Raji (cell line): ENCODE measurements around the gene YWHAQ.

Experiments
- POLR2A ChIP-seq: IDR thresholded peaks from 2 replicates; pipeline ENCODE4 v1.6.1; 2011; ENCODE audit warnings: low read depth, low read length, control low read depth; ENCODE audit not compliant: insufficient read depth

Gene YWHAQ

DNA sequence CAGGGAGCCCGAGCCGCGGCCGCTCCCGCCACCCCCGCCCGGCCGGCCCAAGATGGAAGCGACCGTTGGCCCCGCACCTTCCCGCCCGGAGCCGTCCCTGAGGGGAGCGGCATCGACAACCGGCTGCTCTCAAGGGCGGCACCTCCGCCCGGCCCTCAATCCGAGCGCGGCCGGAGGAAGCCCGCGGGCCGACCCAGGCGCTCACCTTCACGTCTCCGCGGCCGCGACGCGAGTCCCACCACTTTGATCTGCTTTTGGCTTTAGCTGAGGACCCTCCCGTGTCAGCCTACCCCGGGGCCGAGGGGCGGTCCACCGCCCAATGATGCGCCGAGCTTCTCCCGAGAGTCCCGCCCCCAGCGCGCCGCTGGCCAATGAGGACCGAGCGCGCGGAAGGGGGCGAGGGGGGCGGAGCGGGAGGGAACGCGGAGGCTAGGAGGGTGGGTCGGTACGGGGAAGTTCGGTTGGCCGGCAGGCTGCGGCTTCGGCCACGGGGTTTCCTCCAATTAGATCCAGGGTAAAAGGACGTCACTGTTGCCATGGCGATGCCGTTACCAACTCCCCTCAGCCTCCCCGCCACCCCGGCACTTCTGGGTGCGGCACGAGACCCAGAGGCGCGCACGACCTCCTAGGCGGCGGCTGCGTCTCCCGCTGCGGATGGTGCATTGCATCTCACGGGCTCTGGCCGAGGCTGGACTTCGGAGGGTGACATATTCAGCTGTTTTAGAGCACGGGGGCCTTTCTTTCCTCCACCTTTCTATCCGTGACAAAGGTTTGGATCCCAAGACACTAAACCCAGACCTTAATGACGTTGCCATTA is at the start of gene YWHAQ:
YWHAQ (minus strand) TSS at position 262 of the 817 bp plus-strand sequence. CDS start 545 bp downstream, outside the sequence.
- TF ChIP-seq POLR2A, result peak; percentile 94

GRCh38 chr2:9680082-9680481 is 49.3 kb upstream of the YWHAQ start:
- no peak for TF ChIP-seq POLR2A

DNA sequence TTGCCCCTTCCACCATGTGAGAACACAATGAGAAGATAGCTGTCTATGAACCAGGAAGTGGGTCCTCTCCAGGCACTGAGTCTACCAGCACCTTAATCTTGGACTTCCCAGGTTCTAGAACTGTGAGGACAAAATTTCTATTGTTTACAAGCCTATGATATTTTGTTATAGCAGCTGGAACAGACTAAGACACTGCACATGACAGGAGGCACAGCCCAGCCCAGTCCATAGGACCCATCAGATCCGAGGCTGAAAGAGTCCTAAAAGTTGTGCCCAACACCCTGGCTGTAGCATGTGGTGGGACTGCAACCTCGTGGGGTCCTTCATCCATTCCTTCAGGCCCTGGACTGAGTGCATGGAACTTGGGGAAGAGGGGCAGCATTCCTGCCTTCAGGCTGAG is 48.4 kb upstream of the YWHAQ start:
- no peak for TF ChIP-seq POLR2A

DNA sequence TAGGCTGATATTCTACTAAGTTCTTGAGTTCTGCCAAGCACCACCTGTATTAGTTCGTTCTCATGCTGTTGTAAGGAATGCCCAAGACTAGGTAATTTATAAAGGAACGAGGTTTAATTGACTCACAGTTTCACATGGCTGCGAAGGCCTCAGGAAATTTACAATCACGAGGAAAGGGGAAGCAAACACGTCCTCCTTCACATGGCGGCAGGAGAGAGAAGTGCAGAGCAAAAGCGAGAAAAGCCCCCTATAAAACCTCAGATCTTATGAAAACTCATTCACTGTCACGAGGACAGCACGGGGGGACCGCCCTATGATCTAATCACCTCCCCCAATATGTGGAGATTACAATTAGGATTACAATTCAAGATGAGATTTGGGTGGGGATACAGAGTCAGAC is 47.7 kb upstream of the YWHAQ start:
- no peak for TF ChIP-seq POLR2A

DNA sequence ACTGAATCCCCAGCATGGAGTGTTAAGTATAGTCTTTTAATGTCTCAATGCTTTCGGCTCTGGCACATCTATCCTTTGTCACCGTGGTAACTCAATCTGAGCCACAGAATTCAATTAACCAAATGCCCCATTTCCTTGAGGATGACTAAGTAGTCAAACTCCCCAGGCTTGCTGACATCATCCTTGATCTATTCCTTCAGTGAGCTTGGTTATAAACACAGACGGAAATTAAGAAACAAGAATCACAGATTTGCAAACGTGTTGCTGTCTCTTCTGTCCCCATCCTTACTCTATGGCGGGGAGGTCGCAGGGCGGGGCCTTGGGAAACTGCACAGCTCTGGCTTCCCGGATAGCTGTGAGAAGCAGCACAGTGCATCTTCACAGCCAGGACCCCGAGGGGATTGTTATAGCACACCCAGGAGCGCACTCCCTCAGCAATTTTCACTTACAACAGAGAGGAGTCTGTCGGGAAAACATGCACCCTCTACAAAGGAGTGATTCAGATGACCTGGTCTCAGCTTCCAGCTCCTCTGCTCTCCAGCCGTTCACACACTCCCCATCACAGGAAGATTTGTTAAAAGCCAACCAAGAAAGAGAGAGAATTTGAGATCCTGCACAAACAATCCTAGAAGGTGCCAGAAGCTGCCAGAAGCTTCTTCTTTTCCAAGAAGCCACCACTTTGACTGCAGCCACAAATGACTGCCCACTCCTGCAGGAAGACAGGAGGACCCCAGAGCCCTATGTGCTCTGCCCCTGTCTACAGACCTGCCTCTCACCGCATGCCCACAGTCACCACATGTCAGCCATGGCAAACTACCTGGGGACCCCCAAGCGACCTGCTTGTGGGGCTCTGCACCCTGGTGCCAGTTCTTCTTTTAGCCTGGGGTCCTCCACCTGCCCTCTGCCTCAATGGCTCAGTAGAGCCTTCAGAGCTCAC is 44.9 kb upstream of the YWHAQ start:
- TF ChIP-seq POLR2A, result no peak

- TF ChIP-seq POLR2A, result no peak
These were observed 44.2 kb upstream of the YWHAQ start for GRCh38 chr2:9674891-9675414.

DNA sequence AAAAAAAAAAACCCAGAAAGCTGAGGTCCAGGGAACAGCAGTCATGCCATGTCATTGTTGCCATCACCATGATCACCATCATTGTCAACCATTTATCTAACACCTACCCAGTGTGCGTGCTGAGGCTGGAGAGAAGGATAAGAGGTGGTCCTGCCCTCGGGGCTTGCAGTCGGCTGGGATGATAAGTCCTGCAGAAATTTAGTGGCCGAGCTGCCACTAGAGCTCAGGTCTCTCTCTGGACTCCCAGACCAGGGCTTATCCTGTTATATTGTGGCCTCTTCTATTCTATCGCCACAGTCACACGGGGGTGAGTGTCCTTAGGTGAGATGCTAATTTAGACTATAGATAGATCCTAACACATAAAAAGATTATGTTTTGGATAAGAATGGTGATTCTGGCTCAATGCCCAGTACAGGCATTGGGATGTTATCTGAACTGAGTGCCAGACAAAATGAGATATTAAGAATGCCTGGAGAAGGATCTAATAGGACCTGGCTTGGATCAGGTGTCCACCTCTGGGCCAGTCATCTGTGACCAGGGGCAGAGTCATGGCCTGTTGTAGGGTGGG is 43.2 kb upstream of the YWHAQ start:
- no peak for TF ChIP-seq POLR2A

- no peak for TF ChIP-seq POLR2A
These were observed 38.0 kb upstream of the YWHAQ start for GRCh38 chr2:9668687-9669345.

GRCh38 chr2:9667826-9668225 is 37.0 kb upstream of the YWHAQ start:
- TF ChIP-seq POLR2A, result no peak

DNA sequence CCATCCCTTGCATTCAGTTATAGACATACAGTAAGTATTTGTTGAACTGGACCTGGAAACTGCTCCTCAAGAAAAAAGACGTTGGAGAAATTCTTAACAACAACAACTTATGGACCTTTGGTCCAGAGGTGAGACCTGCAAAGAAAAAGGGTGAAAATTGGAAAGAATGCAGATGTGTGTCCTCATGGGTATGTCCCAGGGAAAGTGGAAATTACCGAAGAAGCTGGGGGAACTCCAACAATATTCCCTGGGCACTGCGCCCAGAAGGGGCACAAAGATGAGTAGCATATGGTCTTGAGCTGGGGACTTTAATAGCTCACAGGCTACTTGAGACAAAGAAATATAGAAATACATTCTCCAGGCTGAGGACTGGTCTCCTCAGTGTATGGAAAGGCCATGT is 35.5 kb upstream of the YWHAQ start:
- TF ChIP-seq POLR2A, result no peak

DNA sequence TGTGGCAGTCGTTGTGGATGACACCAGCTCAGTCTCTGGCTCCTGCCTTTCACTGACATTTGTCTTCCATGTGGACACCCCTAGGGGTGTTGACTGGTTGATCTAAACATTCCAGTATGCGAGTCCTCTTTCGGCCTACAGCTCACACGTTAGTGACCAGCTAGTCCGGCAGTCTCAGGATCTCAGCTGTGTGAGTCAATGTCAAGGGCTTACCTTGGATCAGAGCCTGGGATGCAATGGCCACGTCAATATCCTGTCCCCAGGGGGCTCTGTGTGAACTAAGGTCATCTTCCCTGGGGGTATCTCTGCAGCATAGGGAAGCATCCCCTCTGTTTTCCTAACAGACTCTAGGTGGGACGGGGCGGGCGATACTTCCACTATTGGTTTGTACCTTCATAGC is 35.1 kb upstream of the YWHAQ start:
- no peak for TF ChIP-seq POLR2A

DNA sequence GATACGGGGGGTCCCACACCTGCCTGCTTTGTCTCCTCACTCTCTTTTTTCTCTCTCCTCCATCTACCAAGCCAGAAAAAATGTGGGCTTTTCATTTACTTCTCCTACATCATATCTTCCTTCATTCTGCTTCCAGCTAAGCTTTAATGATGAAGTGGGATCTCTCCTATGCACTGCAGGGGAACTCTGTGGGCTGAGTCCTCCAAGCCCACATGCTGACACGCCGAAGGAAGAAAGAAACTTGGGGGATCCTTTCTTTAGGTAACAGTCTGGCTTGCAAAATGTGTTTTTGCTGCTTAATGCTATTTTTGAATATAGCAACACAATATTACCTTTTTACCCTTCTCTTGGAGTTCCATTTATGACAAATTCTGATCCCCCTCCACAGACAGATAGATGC is 33.6 kb upstream of the YWHAQ start:
- TF ChIP-seq POLR2A, result no peak

GRCh38 chr2:9663008-9663879 is 32.4 kb upstream of the YWHAQ start:
- no peak for TF ChIP-seq POLR2A

DNA sequence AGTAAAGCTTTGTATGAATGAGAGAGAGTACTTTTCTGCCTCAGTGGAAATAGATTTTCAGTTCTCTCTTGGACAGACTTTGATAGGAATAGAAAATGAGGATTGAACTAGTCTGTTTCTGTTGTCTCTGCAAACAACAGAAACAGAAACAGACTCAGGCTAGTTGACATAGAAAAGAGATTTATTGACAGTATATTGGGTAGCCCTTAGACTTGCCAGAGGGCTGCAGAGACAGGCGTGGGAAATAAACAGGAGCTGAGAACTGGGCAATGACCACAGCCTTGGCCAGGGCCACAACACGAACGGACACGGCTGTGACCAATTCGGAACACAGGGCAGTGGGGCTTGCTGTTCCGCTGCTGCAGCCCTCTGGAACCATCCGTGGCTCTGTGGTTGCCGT is 30.5 kb upstream of the YWHAQ start:
- no peak for TF ChIP-seq POLR2A
